Calu3 (cell line): ENCODE data around the gene IGFBP5. TPM values are rescaled to one million over a fixed set of nuclear protein-coding genes. Genes with fewer than 3 reads are reported as not detected.

Experiments
- BruUV-seq: library from RNA; stranded (reverse); fragments of 400-500 nt; replicated peaks from 2 replicates; lab custom pipeline; 2021; lab: Mats Ljungman, UMichigan
- CTCF ChIA-PET: fragments of 300-600 bp; sonication (Branson Sonifier 250); formaldehyde crosslinking; loops from one replicate; lab custom pipeline; 2022; ENCODE audit warnings: antibody characterized with exemption; lab: Charles Lee
- DNase-seq: peaks from one replicate; pipeline ENCODE4 v3.0.0; 2022
- H3K27ac Mint-ChIP-seq: one replicate; pipeline ENCODE4 v1.8.0; 2022; ENCODE audit warnings: mixed read lengths; ENCODE audit not compliant: unreplicated experiment
- H3K27me3 Mint-ChIP-seq: one replicate; pipeline ENCODE4 v1.8.0; 2022; ENCODE audit warnings: mixed read lengths; ENCODE audit not compliant: unreplicated experiment
- H3K36me3 Mint-ChIP-seq: one replicate; pipeline ENCODE4 v1.8.0; 2022; ENCODE audit warnings: mild to moderate bottlenecking, moderate library complexity, mixed read lengths; ENCODE audit not compliant: insufficient read depth, unreplicated experiment
- H3K4me1 Mint-ChIP-seq: one replicate; pipeline ENCODE4 v1.8.0; 2022; ENCODE audit warnings: mild to moderate bottlenecking, low read depth, mixed read lengths; ENCODE audit not compliant: unreplicated experiment
- H3K4me3 Mint-ChIP-seq: one replicate; pipeline ENCODE4 v1.8.0; 2022; ENCODE audit warnings: mild to moderate bottlenecking, low read depth, moderate library complexity, mixed read lengths; ENCODE audit not compliant: unreplicated experiment
- H3K9me3 Mint-ChIP-seq: one replicate; pipeline ENCODE4 v1.8.0; 2022; ENCODE audit warnings: low read depth, mixed read lengths; ENCODE audit not compliant: unreplicated experiment
- intact Hi-C: fragments of 100-400 bp; cut with micrococcal nuclease; formaldehyde crosslinking; loops from one replicate; pipeline ENCODE4 v1.10.0; 2022; ENCODE audit not compliant: unreplicated experiment
- total RNA-seq: library from RNA; stranded (reverse); gene quantifications from 2 replicates; pipeline ENCODE4 v1.2.3, GENCODE V29; 2022
- TF ChIP-seq, protein P1 (sequence below): fragments of 200-600 bp; IDR thresholded peaks from one replicate; pipeline ENCODE4 v1.8.0; 2022; ENCODE audit warnings: antibody characterized with exemption; ENCODE audit not compliant: unreplicated experiment

IGFBP5 gene
- total RNA-seq, 1 experiment from 2014 or later: 14.8 TPM

DNA sequence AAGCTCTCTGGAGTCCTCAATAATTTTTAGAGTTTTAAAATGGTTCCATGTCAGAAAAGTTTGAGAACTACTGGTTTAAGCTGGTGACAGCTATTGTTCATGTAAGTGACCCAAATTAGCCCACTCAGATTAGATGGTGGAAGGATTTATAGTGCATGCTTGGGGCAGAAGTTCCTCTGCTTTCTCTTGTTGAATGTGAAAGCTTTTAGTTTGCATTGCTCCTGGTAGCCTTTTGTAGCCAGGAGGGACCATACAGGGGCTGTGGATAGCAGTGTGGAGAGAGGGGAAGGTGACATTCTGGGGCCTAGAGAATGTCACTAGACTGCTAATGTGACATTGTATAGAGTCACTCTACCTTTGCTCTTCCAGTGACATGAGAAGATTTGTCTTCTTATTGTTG is 40.3 kb upstream of the IGFBP5 start:
- H3K4me1 Mint-ChIP-seq: no peaks in the 10 kb centered on the region
- CTCF ChIA-PET: no interaction called here
- no peak for DNase-seq
- peaks cover 3% of the 10 kb centered on the region for H3K9me3 Mint-ChIP-seq
- TF ChIP-seq, protein P1, sequence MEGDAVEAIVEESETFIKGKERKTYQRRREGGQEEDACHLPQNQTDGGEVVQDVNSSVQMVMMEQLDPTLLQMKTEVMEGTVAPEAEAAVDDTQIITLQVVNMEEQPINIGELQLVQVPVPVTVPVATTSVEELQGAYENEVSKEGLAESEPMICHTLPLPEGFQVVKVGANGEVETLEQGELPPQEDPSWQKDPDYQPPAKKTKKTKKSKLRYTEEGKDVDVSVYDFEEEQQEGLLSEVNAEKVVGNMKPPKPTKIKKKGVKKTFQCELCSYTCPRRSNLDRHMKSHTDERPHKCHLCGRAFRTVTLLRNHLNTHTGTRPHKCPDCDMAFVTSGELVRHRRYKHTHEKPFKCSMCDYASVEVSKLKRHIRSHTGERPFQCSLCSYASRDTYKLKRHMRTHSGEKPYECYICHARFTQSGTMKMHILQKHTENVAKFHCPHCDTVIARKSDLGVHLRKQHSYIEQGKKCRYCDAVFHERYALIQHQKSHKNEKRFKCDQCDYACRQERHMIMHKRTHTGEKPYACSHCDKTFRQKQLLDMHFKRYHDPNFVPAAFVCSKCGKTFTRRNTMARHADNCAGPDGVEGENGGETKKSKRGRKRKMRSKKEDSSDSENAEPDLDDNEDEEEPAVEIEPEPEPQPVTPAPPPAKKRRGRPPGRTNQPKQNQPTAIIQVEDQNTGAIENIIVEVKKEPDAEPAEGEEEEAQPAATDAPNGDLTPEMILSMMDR: no peak
- intact Hi-C loops: no loop called here
- H3K36me3 Mint-ChIP-seq: no peaks in the 10 kb centered on the region
- H3K27ac Mint-ChIP-seq: no peak overlapping the region
- no TSS peak for BruUV-seq
- peaks cover 86% of the 10 kb centered on the region for H3K27me3 Mint-ChIP-seq
- no peak overlapping the region for H3K4me3 Mint-ChIP-seq

DNA sequence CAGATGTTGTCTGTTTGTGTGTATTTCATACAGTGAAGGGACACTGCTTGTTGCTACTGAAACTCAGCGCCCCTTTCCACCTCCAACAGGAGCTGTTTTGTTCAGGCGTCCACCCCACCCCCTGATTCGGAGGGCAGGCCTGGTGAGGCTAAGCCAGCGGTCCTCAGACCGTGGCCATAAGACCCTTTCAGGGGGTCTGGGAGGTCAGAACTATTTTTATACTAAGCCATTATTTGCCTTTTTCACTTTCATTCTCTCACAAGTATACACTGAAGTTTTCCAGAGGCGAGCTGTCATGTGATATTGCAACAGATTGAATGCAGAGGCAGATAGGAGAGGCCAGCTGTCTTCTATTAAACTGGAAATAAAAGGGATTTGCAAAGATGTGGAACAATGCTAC is 39.7 kb upstream of the IGFBP5 start:
- H3K4me1 Mint-ChIP-seq: no peaks in the 10 kb centered on the region
- no peak overlapping the region for H3K4me3 Mint-ChIP-seq
- H3K36me3 Mint-ChIP-seq: no peaks in the 10 kb centered on the region
- TF ChIP-seq, protein P1: no peak
- CTCF ChIA-PET: no interaction called here
- H3K9me3 Mint-ChIP-seq: peaks cover 3% of the 10 kb centered on the region
- no TSS peak for BruUV-seq
- peaks cover 86% of the 10 kb centered on the region for H3K27me3 Mint-ChIP-seq
- no peak for DNase-seq
- intact Hi-C loops: no loop called here
- no peak overlapping the region for H3K27ac Mint-ChIP-seq

DNA sequence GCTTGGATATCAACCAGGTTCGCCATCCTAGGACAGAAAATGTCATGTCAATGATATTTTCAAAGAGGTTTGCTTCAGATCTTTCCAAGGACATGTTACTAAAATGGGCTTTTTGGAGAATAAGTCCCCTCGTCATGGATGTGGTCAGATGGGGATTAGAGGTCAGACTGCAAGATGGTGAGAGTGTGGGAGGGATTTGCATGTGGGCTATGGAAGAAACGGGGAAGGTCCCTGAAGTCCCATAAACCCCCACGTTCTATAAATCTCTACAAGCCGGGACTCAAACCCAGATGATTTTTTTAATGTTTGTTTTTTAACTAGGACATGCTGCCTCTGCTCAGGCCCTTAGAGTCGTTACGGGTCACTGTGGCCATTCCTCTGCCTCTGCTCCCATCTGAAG is 37.7 kb upstream of the IGFBP5 start:
- BruUV-seq: no TSS peak
- intact Hi-C loops: no loop called here
- Mint-ChIP-seq H3K4me3 (no peak overlapping the region), H3K27ac (no peak overlapping the region), H3K4me1 (no peaks in the 10 kb centered on the region), H3K9me3 (peaks cover 3% of the 10 kb centered on the region), H3K36me3 (no peaks in the 10 kb centered on the region), H3K27me3 (peaks cover 75% of the 10 kb centered on the region)
- DNase-seq: no peak
- CTCF ChIA-PET: no interaction called here
- TF ChIP-seq, protein P1: no peak

DNA sequence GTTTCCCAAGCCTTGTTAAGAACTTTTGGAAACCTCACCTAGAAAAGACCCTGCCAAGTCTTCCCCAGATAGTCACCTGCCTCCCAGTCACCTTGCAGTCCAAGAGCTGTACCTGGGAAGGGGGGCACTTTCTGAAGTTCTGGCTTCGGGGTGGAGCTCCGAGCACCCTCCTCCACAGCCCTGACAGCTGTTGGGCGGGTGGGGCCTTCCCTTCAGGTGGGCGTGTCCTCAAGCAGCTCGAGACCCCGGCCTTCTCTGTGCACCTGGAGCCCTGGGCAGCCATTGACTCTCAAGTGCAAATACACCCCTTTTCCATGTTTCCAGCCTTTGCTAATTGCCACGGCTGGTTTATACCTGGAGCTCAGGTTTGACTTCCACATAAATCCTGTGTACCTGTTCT is 37.0 kb upstream of the IGFBP5 start:
- intact Hi-C loops: no loop called here
- BruUV-seq: no TSS peak
- H3K36me3 Mint-ChIP-seq: no peaks in the 10 kb centered on the region
- H3K4me1 Mint-ChIP-seq: no peaks in the 10 kb centered on the region
- peaks cover 3% of the 10 kb centered on the region for H3K9me3 Mint-ChIP-seq
- no peak for DNase-seq
- peaks cover 68% of the 10 kb centered on the region for H3K27me3 Mint-ChIP-seq
- H3K4me3 Mint-ChIP-seq: no peak overlapping the region
- CTCF ChIA-PET: interaction anchor here (0.5 kb wide), 1 partner anchor 629 kb away, joined by 4 read pairs; no protein-coding TSS in a partner anchor
- TF ChIP-seq, protein P1: no peak
- H3K27ac Mint-ChIP-seq: no peak overlapping the region
